Stimulated activated CD4-positive, alpha-beta T cell treated with anti-CD3 and anti-CD28 coated beads, Interleukin-15, amount 100 ng/mL, for 24 hours (primary cell): ENCODE measurements around the gene SEC16B.
"Not testable (repeated sequence)": the region's sequence is repeated elsewhere in the genome, so short reads cannot be mapped to it uniquely, and the experiment has no call there.

ENCODE experiments used
- DNase-seq: peaks from one replicate; pipeline ENCODE4 v3.0.0-alpha.2; 2020

SEC16B gene

GRCh38 chr1:177969825-177970371, at the start of gene SEC16B:
SEC16B (minus strand) TSS chr1:177970058; CDS start chr1:177967981, 2,077 bp downstream.
- DNase-seq, result no peak

GRCh38 chr1:178019622-178020021, 49.8 kb upstream of the SEC16B start:
- DNase-seq, result no peak

- no peak for DNase-seq
Observed at GRCh38 chr1:178019208-178019607, 49.4 kb upstream of the SEC16B start.

GRCh38 chr1:178017517-178017916, 47.7 kb upstream of the SEC16B start:
- no peak for DNase-seq

- no peak for DNase-seq
Observed at GRCh38 chr1:178011864-178012503, 42.1 kb upstream of the SEC16B start.

GRCh38 chr1:178011465-178011828, 41.6 kb upstream of the SEC16B start:
- no peak for DNase-seq

GRCh38 chr1:178010674-178011464, 41.0 kb upstream of the SEC16B start:
- no peak for DNase-seq

GRCh38 chr1:178006043-178006442, 36.2 kb upstream of the SEC16B start:
- DNase-seq, result no peak

- DNase-seq, result no peak
Observed at GRCh38 chr1:178005450-178005849, 35.6 kb upstream of the SEC16B start.

GRCh38 chr1:178004926-178005391, 35.1 kb upstream of the SEC16B start:
- DNase-seq, result no peak

GRCh38 chr1:177998696-177999631, 29.1 kb upstream of the SEC16B start:
- no peak for DNase-seq

GRCh38 chr1:177996957-177997356, 27.1 kb upstream of the SEC16B start:
- DNase-seq, result no peak

- no peak for DNase-seq
Observed at GRCh38 chr1:177995369-177995768, 25.5 kb upstream of the SEC16B start.

GRCh38 chr1:177986281-177986680, 16.4 kb upstream of the SEC16B start:
- DNase-seq, result not testable (repeated sequence)

- DNase-seq, result no peak
Observed at GRCh38 chr1:177984761-177985160, 14.9 kb upstream of the SEC16B start.

- DNase-seq, result no peak
Observed at GRCh38 chr1:177984136-177984525, 14.3 kb upstream of the SEC16B start.

GRCh38 chr1:177983482-177984135, 13.8 kb upstream of the SEC16B start:
- no peak for DNase-seq

- no peak for DNase-seq
Observed at GRCh38 chr1:177983077-177983476, 13.2 kb upstream of the SEC16B start.

- no peak for DNase-seq
Observed at GRCh38 chr1:177981200-177981599, 11.3 kb upstream of the SEC16B start.

GRCh38 chr1:177979272-177979671, 9.4 kb upstream of the SEC16B start:
- DNase-seq, result no peak

GRCh38 chr1:177978530-177978929, 8.7 kb upstream of the SEC16B start:
- DNase-seq, result no peak

- no peak for DNase-seq
Observed at GRCh38 chr1:177977141-177977540, 7.3 kb upstream of the SEC16B start.
